K562 (cell line): ENCODE measurements around the gene SMARCA1. TPM values are rescaled to one million over a fixed set of nuclear protein-coding genes. Genes with fewer than 3 reads are reported as not detected.

Experiments used
- BRCA1 ChIP-seq, 2 experiments: fragments of 450-650 bp in 1 of 2; sonication (generic) in 1 of 2; formaldehyde crosslinking in 1 of 2; IDR thresholded peaks; 2 replicates each; pipeline versions ENCODE4 v1.5.0 to v1.6.1; 2017 to 2020; ENCODE audit warnings: mild to moderate bottlenecking in 1 of 2, missing genetic modification reagents in 1 of 2
- CREM ChIP-seq: IDR thresholded peaks from 2 replicates; pipeline ENCODE4 v1.6.1; 2014; ENCODE audit warnings: antibody characterized with exemption, low read depth
- HMG20A ChIP-seq: fragments of 450-650 bp; formaldehyde crosslinking; conservative IDR thresholded peaks from 2 replicates; pipeline ENCODE4 v1.4.0; 2020; ENCODE audit warnings: mild to moderate bottlenecking, mixed read lengths
- MCM5 ChIP-seq: fragments of 450-650 bp; IDR thresholded peaks from 2 replicates; pipeline ENCODE4 v1.6.1; 2016; ENCODE audit warnings: low read depth
- NFXL1 ChIP-seq: fragments of 450-650 bp; formaldehyde crosslinking; IDR thresholded peaks from 2 replicates; pipeline ENCODE4 v1.4.0; 2021; ENCODE audit warnings: mild to moderate bottlenecking
- RBM14 ChIP-seq: fragments of 200-400 bp; formaldehyde crosslinking; IDR thresholded peaks from 2 replicates; pipeline ENCODE4 v1.6.1; 2018; ENCODE audit warnings: low read depth, mild to moderate bottlenecking, low read length, moderate library complexity, borderline replicate concordance; ENCODE audit not compliant: insufficient read depth
- THRAP3 ChIP-seq: fragments of 450-650 bp; IDR thresholded peaks from 2 replicates; pipeline ENCODE4 v1.6.1; 2016; ENCODE audit warnings: mild to moderate bottlenecking, inconsistent platforms, borderline replicate concordance
- ZNF23 ChIP-seq: fragments of 250-450 bp; sonication (Bioruptor Pico); IDR thresholded peaks from 2 replicates; pipeline ENCODE4 v1.4.0; 2020; ENCODE audit warnings: mild to moderate bottlenecking
- ZNF347 ChIP-seq: fragments of 450-650 bp; formaldehyde crosslinking; IDR thresholded peaks from 2 replicates; pipeline ENCODE4 v1.4.0; 2020; ENCODE audit warnings: low read depth, mild to moderate bottlenecking, moderate library complexity
- ZNF668 ChIP-seq: fragments of 250-450 bp; sonication (Bioruptor Pico); IDR thresholded peaks from 2 replicates; pipeline ENCODE4 v1.8.0; 2022; ENCODE audit warnings: mild to moderate bottlenecking, inconsistent platforms
- ZNF740 ChIP-seq, 3 experiments: fragments of 200-800 bp in 1 of 3; sonication (Bioruptor generic) in 1 of 3; sonication (generic) in 1 of 3; formaldehyde crosslinking in 1 of 3; IDR thresholded peaks; 2 replicates each; pipeline versions ENCODE4 v1.6.1 to v1.8.0; 2016 to 2022; ENCODE audit warnings: mild to moderate bottlenecking in 2 of 3, missing compliant biosample characterization in 2 of 3, missing genetic modification characterization in 2 of 3, missing genetic modification reagents in 1 of 3
- polyA plus RNA-seq, 8 experiments: library from polyadenylated mRNA; depleted of rRNA in 4 of 8; stranded (reverse) in 5 of 8; unstranded in 3 of 8; fragments of >200 nt; fragmentation: Nextera tagmentation in 2 of 8; fragmentation: Illumina TruSeq in 1 of 8; extraction: Ambion mirVana in 2 of 8; extraction: Trizol in 1 of 8; gene quantifications; 2 replicates each; pipeline versions ENCODE4 v1.2.1 to v1.2.3, GENCODE V29; 2011 to 2014; ENCODE audit warnings: inconsistent platforms in 1 of 8, missing spikeins in 1 of 8
- total RNA-seq, 7 experiments: library from RNA; depleted of rRNA in 6 of 7; stranded (reverse); fragments of >200 nt in 6 of 7; fragmentation: Illumina TruSeq in 2 of 7; extraction: Trizol in 2 of 7; gene quantifications; 2 replicates each; pipeline versions ENCODE4 v1.2.1 to v1.2.3, GENCODE V29; 2011 to 2021; ENCODE audit warnings: low replicate concordance in 1 of 7
- TF ChIP-seq, protein P1 (sequence below), 2 experiments: IDR thresholded peaks; 2 replicates each; pipeline ENCODE4 v1.6.1; 2012; ENCODE audit warnings: improper control_type of control experiment in 2 of 2, low read depth in 2 of 2, low read length in 2 of 2, borderline replicate concordance in 1 of 2
- TF ChIP-seq, protein P2 (sequence below): fragments of 250-450 bp; sonication (Bioruptor Pico); IDR thresholded peaks from 2 replicates; pipeline ENCODE4 v1.5.0; 2020; ENCODE audit warnings: mild to moderate bottlenecking, borderline replicate concordance
- TF ChIP-seq, protein P3 (sequence below): fragments of 450-650 bp; IDR thresholded peaks from 2 replicates; pipeline ENCODE4 v1.6.1; 2017; ENCODE audit warnings: mild to moderate bottlenecking, moderate library complexity
- TF ChIP-seq, protein P4 (sequence below): sonication (generic); formaldehyde crosslinking; IDR thresholded peaks from 2 replicates; pipeline ENCODE4 v1.5.0; 2020; ENCODE audit warnings: missing genetic modification reagents

Gene SMARCA1
- total and polyA plus RNA-seq, 9 of the 15 experiments (the other 6 are each of a cell fraction or from before 2014, with no cell fraction given) = 0.42 to 3.0 (median 2.0) TPM

DNA sequence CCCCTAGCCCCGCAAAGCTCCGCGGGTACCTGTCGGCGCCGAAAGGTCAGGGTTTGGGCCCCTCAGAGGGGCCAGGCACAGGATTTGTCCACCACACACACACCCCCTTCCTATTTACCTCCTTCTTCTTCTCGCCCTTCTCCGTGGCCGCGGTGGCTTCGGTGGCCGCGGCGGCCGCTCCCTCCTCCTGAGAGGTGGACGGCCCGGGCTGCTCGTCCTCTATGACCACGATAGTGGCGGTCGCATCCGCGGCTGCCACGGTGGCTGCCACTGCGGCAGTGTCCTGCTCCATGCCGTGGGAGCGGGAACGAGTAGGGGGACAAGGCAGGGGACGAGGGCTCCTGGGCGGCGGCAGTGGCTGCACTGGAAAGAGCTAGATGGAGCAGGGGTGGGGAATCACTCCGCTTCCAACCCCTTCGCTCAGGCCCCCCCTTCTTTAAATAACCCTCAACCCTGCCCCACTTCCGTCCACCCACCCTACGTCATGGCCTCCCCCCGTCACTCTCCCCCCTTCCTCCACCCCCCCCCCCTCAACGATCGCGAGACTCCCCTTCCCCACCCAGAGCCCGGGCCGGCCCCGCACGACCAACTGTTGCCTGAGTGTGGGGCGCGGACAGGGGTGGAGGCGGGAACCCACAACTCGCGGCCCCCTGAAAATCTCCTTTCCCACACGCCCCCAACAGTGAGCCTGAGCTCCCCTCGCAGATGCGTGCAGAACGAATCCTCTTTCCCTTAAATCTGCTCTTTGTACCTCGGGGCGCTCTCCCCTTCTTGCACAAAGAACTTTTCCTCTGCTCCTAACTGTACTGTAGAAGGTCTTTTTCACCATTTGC, at the start of gene SMARCA1 (continued):
- TF ChIP-seq BRCA1 (IDR thresholded peaks at IDR 0.05) (no peak), BRCA1 (CRISPR knock-in tag; IDR thresholded peaks at IDR 0.05) (no peak), MCM5 (no peak), ZNF740 (CRISPR knock-in tag; IDR thresholded peaks at IDR 0.05) (no peak), ZNF740 (tag; IDR thresholded peaks at IDR 0.05) (peak in 1 of 2 experiments; percentile 65; a peak in 1 of 4 replicates), CREM (0 out of 2 replicates have a peak, but pooled peaks have one; percentile 13), ZNF668 (CRISPR knock-in tag) (no peak), HMG20A (CRISPR knock-in tag) (no peak), NFXL1 (no peak), THRAP3 (no peak), ZNF23 (no peak), RBM14 (no peak), ZNF347 (CRISPR knock-in tag) (no peak)
- TF ChIP-seq, protein P1, sequence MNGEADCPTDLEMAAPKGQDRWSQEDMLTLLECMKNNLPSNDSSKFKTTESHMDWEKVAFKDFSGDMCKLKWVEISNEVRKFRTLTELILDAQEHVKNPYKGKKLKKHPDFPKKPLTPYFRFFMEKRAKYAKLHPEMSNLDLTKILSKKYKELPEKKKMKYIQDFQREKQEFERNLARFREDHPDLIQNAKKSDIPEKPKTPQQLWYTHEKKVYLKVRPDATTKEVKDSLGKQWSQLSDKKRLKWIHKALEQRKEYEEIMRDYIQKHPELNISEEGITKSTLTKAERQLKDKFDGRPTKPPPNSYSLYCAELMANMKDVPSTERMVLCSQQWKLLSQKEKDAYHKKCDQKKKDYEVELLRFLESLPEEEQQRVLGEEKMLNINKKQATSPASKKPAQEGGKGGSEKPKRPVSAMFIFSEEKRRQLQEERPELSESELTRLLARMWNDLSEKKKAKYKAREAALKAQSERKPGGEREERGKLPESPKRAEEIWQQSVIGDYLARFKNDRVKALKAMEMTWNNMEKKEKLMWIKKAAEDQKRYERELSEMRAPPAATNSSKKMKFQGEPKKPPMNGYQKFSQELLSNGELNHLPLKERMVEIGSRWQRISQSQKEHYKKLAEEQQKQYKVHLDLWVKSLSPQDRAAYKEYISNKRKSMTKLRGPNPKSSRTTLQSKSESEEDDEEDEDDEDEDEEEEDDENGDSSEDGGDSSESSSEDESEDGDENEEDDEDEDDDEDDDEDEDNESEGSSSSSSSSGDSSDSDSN (IDR thresholded peaks at IDR 0.05; ENCODE audit: borderline replicate concordance in 1 of 2, low read depth in 2 of 2, low read length in 2 of 2) = no peak
- TF ChIP-seq, protein P2, sequence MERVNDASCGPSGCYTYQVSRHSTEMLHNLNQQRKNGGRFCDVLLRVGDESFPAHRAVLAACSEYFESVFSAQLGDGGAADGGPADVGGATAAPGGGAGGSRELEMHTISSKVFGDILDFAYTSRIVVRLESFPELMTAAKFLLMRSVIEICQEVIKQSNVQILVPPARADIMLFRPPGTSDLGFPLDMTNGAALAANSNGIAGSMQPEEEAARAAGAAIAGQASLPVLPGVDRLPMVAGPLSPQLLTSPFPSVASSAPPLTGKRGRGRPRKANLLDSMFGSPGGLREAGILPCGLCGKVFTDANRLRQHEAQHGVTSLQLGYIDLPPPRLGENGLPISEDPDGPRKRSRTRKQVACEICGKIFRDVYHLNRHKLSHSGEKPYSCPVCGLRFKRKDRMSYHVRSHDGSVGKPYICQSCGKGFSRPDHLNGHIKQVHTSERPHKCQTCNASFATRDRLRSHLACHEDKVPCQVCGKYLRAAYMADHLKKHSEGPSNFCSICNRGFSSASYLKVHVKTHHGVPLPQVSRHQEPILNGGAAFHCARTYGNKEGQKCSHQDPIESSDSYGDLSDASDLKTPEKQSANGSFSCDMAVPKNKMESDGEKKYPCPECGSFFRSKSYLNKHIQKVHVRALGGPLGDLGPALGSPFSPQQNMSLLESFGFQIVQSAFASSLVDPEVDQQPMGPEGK = no peak
- TF ChIP-seq, protein P3, sequence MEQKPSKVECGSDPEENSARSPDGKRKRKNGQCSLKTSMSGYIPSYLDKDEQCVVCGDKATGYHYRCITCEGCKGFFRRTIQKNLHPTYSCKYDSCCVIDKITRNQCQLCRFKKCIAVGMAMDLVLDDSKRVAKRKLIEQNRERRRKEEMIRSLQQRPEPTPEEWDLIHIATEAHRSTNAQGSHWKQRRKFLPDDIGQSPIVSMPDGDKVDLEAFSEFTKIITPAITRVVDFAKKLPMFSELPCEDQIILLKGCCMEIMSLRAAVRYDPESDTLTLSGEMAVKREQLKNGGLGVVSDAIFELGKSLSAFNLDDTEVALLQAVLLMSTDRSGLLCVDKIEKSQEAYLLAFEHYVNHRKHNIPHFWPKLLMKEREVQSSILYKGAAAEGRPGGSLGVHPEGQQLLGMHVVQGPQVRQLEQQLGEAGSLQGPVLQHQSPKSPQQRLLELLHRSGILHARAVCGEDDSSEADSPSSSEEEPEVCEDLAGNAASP = no peak
- TF ChIP-seq, protein P4, sequence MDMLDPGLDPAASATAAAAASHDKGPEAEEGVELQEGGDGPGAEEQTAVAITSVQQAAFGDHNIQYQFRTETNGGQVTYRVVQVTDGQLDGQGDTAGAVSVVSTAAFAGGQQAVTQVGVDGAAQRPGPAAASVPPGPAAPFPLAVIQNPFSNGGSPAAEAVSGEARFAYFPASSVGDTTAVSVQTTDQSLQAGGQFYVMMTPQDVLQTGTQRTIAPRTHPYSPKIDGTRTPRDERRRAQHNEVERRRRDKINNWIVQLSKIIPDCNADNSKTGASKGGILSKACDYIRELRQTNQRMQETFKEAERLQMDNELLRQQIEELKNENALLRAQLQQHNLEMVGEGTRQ (CRISPR knock-in tag) = no peak
